CD8-positive, alpha-beta memory T cell (primary cell): ENCODE results near the gene OR5AK2. TPM values are rescaled to one million over a fixed set of nuclear protein-coding genes. Genes with fewer than 3 reads are reported as not detected.

Source experiments
- CTCF ChIA-PET: fragments of 350-600 bp; sonication (Branson Sonifier 250); formaldehyde crosslinking; loops from one replicate; lab custom pipeline; 2021; ENCODE audit warnings: antibody characterized with exemption; lab: Charles Lee
- POLR2A ChIA-PET: fragments of 350-600 bp; sonication (Branson Sonifier 250); formaldehyde crosslinking; loops from one replicate; lab custom pipeline; 2021; ENCODE audit warnings: antibody characterized with exemption; lab: Charles Lee
- DNase-seq, 5 donors: peaks; one replicate each; pipeline versions ENCODE4 v3.0.0 to v3.0.0-alpha.2; 2020 to 2022; ENCODE audit warnings: mixed read lengths in 1 of 5
- H3K27ac ChIP-seq: one replicate; pipeline ENCODE4 v1.7.0; 2013; ENCODE audit warnings: low read depth, mild to moderate bottlenecking, low read length, moderate library complexity
- H3K27me3 ChIP-seq: 2 replicates; pipeline ENCODE4 v1.7.0; 2013; ENCODE audit warnings: low read length, mild to moderate bottlenecking; ENCODE audit not compliant: insufficient read depth, poor library complexity, severe bottlenecking
- H3K36me3 ChIP-seq: 2 replicates; pipeline ENCODE4 v1.7.0; 2013; ENCODE audit warnings: mild to moderate bottlenecking, low read length, moderate library complexity; ENCODE audit not compliant: insufficient read depth
- H3K4me1 ChIP-seq: 2 replicates; pipeline ENCODE4 v1.7.0; 2013; ENCODE audit warnings: mild to moderate bottlenecking, low read length, moderate library complexity; ENCODE audit not compliant: insufficient read depth
- H3K4me3 ChIP-seq: 2 replicates; pipeline ENCODE4 v1.7.0; 2013; ENCODE audit warnings: mild to moderate bottlenecking, low read length
- H3K9me3 ChIP-seq: 2 replicates; pipeline ENCODE4 v1.7.0; 2013; ENCODE audit warnings: mild to moderate bottlenecking, low read length
- H3K27ac Mint-ChIP-seq, 8 donors: one replicate each; pipeline ENCODE4 v1.8.0; 2020 to 2021; ENCODE audit warnings: mixed read lengths in 8 of 8, mild to moderate bottlenecking in 6 of 8, inconsistent platforms in 3 of 8, moderate library complexity in 3 of 8
- H3K27me3 Mint-ChIP-seq, 2 donors: one replicate each; pipeline ENCODE4 v1.8.0; 2020 to 2021; ENCODE audit warnings: mixed read lengths in 2 of 2, mild to moderate bottlenecking in 1 of 2, moderate library complexity in 1 of 2
- H3K36me3 Mint-ChIP-seq, 3 donors: one replicate each; pipeline ENCODE4 v1.8.0; 2020 to 2021; ENCODE audit warnings: mixed read lengths in 3 of 3, inconsistent platforms in 1 of 3, mild to moderate bottlenecking in 1 of 3
- H3K4me1 Mint-ChIP-seq, 3 donors: one replicate each; pipeline ENCODE4 v1.8.0; 2020 to 2021; ENCODE audit warnings: mixed read lengths in 3 of 3, inconsistent platforms in 1 of 3, mild to moderate bottlenecking in 1 of 3
- H3K4me3 Mint-ChIP-seq, 7 donors: one replicate each; pipeline ENCODE4 v1.8.0; 2020 to 2021; ENCODE audit warnings: mixed read lengths in 7 of 7, mild to moderate bottlenecking in 6 of 7, moderate library complexity in 4 of 7, inconsistent platforms in 2 of 7
- H3K9me3 Mint-ChIP-seq, 5 donors: one replicate each; pipeline ENCODE4 v1.8.0; 2020 to 2022; ENCODE audit warnings: mixed read lengths in 5 of 5, mild to moderate bottlenecking in 3 of 5, moderate library complexity in 2 of 5, inconsistent platforms in 1 of 5
- polyA plus RNA-seq: library from polyadenylated mRNA; unstranded; fragments of 300-500 nt; fragmentation: Illumina TruSeq; gene quantifications from one replicate; pipeline ENCODE4 v1.2.3, GENCODE V29; 2021
- total RNA-seq, 2 experiments: library from RNA; stranded (reverse); gene quantifications; one replicate each; pipeline ENCODE4 v1.2.3, GENCODE V29; 2021

The OR5AK2 gene
- total and polyA plus RNA-seq, 3 experiments from 2014 or later, result not detected

GRCh38 chr11:56977314-56977713 lies 11.4 kb upstream of the OR5AK2 start:
- H3K36me3 Mint-ChIP-seq, result no peaks in the 10 kb centered on the region
- Histone ChIP-seq H3K27me3 (no peaks in the 10 kb centered on the region), H3K4me3 (no peak overlapping the region), H3K27ac (no peak overlapping the region), H3K36me3 (no peaks in the 10 kb centered on the region), H3K9me3 (no peaks in the 10 kb centered on the region), H3K4me1 (no peaks in the 10 kb centered on the region)
- peaks cover 2 to 12% (median 2%) of the 10 kb centered on the region in 5 donors for H3K9me3 Mint-ChIP-seq
- no peaks in the 10 kb centered on the region for H3K4me1 Mint-ChIP-seq
- H3K27ac Mint-ChIP-seq, result no peak overlapping the region
- peaks cover 0 to 2% of the 10 kb centered on the region in 2 donors for H3K27me3 Mint-ChIP-seq
- ChIA-PET POLR2A (no interaction called here), CTCF (no interaction called here)
- no peak for DNase-seq
- no peak overlapping the region for H3K4me3 Mint-ChIP-seq

- Histone ChIP-seq H3K36me3 (no peaks in the 10 kb centered on the region), H3K9me3 (no peaks in the 10 kb centered on the region), H3K27me3 (no peaks in the 10 kb centered on the region), H3K4me3 (no peak overlapping the region), H3K4me1 (no peaks in the 10 kb centered on the region), H3K27ac (no peak overlapping the region)
- Mint-ChIP-seq H3K36me3 (no peaks in the 10 kb centered on the region), H3K9me3 (peaks cover 14 to 21% (median 17%) of the 10 kb centered on the region in 5 donors), H3K27me3 (peaks cover 0 to 2% of the 10 kb centered on the region in 2 donors), H3K4me3 (no peak overlapping the region), H3K27ac (no peak overlapping the region), H3K4me1 (no peaks in the 10 kb centered on the region)
- ChIA-PET CTCF (no interaction called here), POLR2A (no interaction called here)
- no peak for DNase-seq
Measured at GRCh38 chr11:56990702-56991101, 2.0 kb downstream of the OR5AK2 start.

- H3K36me3 Mint-ChIP-seq, result no peaks in the 10 kb centered on the region
- H3K9me3 Mint-ChIP-seq, result peaks cover 21 to 28% (median 25%) of the 10 kb centered on the region in 5 donors
- ChIA-PET POLR2A (no interaction called here), CTCF (no interaction called here)
- Histone ChIP-seq H3K36me3 (no peaks in the 10 kb centered on the region), H3K9me3 (no peaks in the 10 kb centered on the region), H3K4me1 (no peaks in the 10 kb centered on the region), H3K27me3 (no peaks in the 10 kb centered on the region), H3K27ac (no peak overlapping the region), H3K4me3 (no peak overlapping the region)
- H3K4me3 Mint-ChIP-seq, result no peak overlapping the region
- DNase-seq, result no peak
- no peaks in the 10 kb centered on the region for H3K4me1 Mint-ChIP-seq
- H3K27ac Mint-ChIP-seq, result no peak overlapping the region
- no peaks in the 10 kb centered on the region for H3K27me3 Mint-ChIP-seq
Measured at GRCh38 chr11:56994532-56994931, 5.8 kb downstream of the OR5AK2 start.

- no peak for DNase-seq
- Histone ChIP-seq H3K36me3 (no peaks in the 10 kb centered on the region), H3K4me1 (no peaks in the 10 kb centered on the region), H3K9me3 (no peaks in the 10 kb centered on the region), H3K27me3 (no peaks in the 10 kb centered on the region), H3K4me3 (no peak overlapping the region), H3K27ac (no peak overlapping the region)
- peaks cover 9 to 18% (median 13%) of the 10 kb centered on the region in 5 donors for H3K9me3 Mint-ChIP-seq
- H3K4me3 Mint-ChIP-seq, result no peak overlapping the region
- ChIA-PET POLR2A (no interaction called here), CTCF (no interaction called here)
- H3K4me1 Mint-ChIP-seq, result no peaks in the 10 kb centered on the region
- no peak overlapping the region for H3K27ac Mint-ChIP-seq
- H3K36me3 Mint-ChIP-seq, result peaks cover 0 to 3% (median 0%) of the 10 kb centered on the region in 3 donors
- H3K27me3 Mint-ChIP-seq, result no peaks in the 10 kb centered on the region
Measured at GRCh38 chr11:57001674-57002401, 13.1 kb downstream of the OR5AK2 start.

- Mint-ChIP-seq H3K9me3 (peaks cover 0 to 6% (median 2%) of the 10 kb centered on the region in 5 donors), H3K27me3 (peaks cover 0 to 3% of the 10 kb centered on the region in 2 donors), H3K4me1 (no peaks in the 10 kb centered on the region), H3K27ac (no peak overlapping the region), H3K36me3 (no peaks in the 10 kb centered on the region), H3K4me3 (no peak overlapping the region)
- POLR2A ChIA-PET, result no interaction called here
- H3K9me3 ChIP-seq, result no peaks in the 10 kb centered on the region
- H3K27ac ChIP-seq, result no peak overlapping the region
- H3K27me3 ChIP-seq, result no peaks in the 10 kb centered on the region
- DNase-seq, result no peak
- no peak overlapping the region for H3K4me3 ChIP-seq
- CTCF ChIA-PET, result no interaction called here
- H3K36me3 ChIP-seq, result no peaks in the 10 kb centered on the region
- no peaks in the 10 kb centered on the region for H3K4me1 ChIP-seq
Measured at GRCh38 chr11:57008373-57008772, 19.7 kb downstream of the OR5AK2 start.

- H3K4me1 Mint-ChIP-seq, result no peaks in the 10 kb centered on the region
- DNase-seq, result no peak
Measured at GRCh38 chr11:57015679-57016078, 27.0 kb downstream of the OR5AK2 start.

GRCh38 chr11:57031556-57031955 lies 42.8 kb downstream of the OR5AK2 start:
- Mint-ChIP-seq H3K27ac (no peak overlapping the region), H3K9me3 (peaks cover 0 to 5% (median 3%) of the 10 kb centered on the region in 5 donors), H3K4me3 (no peak overlapping the region), H3K27me3 (no peaks in the 10 kb centered on the region), H3K36me3 (no peaks in the 10 kb centered on the region), H3K4me1 (no peaks in the 10 kb centered on the region)
- no peak overlapping the region for H3K27ac ChIP-seq
- ChIA-PET CTCF (no interaction called here), POLR2A (no interaction called here)
- H3K4me1 ChIP-seq, result no peaks in the 10 kb centered on the region
- no peak overlapping the region for H3K4me3 ChIP-seq
- H3K36me3 ChIP-seq, result no peaks in the 10 kb centered on the region
- DNase-seq, result no peak
- H3K27me3 ChIP-seq, result no peaks in the 10 kb centered on the region
- no peaks in the 10 kb centered on the region for H3K9me3 ChIP-seq

More at GRCh38 chr11:57015679-57016078, 27.0 kb downstream of the OR5AK2 start:
- Mint-ChIP-seq H3K4me3 (no peak overlapping the region), H3K27ac (no peak overlapping the region), H3K9me3 (peaks cover 0 to 4% (median 4%) of the 10 kb centered on the region in 5 donors), H3K36me3 (no peaks in the 10 kb centered on the region), H3K27me3 (no peaks in the 10 kb centered on the region)
- H3K27me3 ChIP-seq, result no peaks in the 10 kb centered on the region
- no peaks in the 10 kb centered on the region for H3K36me3 ChIP-seq
- no peak overlapping the region for H3K4me3 ChIP-seq
- H3K9me3 ChIP-seq, result no peaks in the 10 kb centered on the region
- ChIA-PET CTCF (no interaction called here), POLR2A (no interaction called here)
- H3K4me1 ChIP-seq, result no peaks in the 10 kb centered on the region
- no peak overlapping the region for H3K27ac ChIP-seq
